DND-41 (cell line): ENCODE measurements around the gene CTRL.

Source experiments
- EZH2 ChIP-seq: IDR thresholded peaks from 3 replicates; pipeline ENCODE4 v1.6.1; 2012; ENCODE audit warnings: borderline replicate concordance, low read depth, mild to moderate bottlenecking, moderate library complexity, low read length, inconsistent platforms; ENCODE audit not compliant: severe bottlenecking
- TF ChIP-seq, protein P1 (sequence below): IDR thresholded peaks from 2 replicates; pipeline ENCODE4 v1.5.1; 2012; ENCODE audit warnings: borderline replicate concordance, low read length, moderate library complexity, mild to moderate bottlenecking; ENCODE audit not compliant: poor library complexity, severe bottlenecking; ENCODE audit errors: extremely low read depth

GRCh38 chr16:67883146-67883871, 48.4 kb downstream of the CTRL start:
- TF ChIP-seq, protein P1, sequence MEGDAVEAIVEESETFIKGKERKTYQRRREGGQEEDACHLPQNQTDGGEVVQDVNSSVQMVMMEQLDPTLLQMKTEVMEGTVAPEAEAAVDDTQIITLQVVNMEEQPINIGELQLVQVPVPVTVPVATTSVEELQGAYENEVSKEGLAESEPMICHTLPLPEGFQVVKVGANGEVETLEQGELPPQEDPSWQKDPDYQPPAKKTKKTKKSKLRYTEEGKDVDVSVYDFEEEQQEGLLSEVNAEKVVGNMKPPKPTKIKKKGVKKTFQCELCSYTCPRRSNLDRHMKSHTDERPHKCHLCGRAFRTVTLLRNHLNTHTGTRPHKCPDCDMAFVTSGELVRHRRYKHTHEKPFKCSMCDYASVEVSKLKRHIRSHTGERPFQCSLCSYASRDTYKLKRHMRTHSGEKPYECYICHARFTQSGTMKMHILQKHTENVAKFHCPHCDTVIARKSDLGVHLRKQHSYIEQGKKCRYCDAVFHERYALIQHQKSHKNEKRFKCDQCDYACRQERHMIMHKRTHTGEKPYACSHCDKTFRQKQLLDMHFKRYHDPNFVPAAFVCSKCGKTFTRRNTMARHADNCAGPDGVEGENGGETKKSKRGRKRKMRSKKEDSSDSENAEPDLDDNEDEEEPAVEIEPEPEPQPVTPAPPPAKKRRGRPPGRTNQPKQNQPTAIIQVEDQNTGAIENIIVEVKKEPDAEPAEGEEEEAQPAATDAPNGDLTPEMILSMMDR = no peak
- TF ChIP-seq EZH2 = no peak
